ENCODE data around the gene ARHGAP1. TPM values are rescaled to one million over a fixed set of nuclear protein-coding genes. Genes with fewer than 3 reads are reported as not detected.

ARHGAP1 gene
- total and polyA plus RNA-seq, 9 of the 15 experiments (the other 6 are each of a cell fraction or from before 2014, with no cell fraction given), result 3.6 to 30.4 (median 8.2) TPM

- TF ChIP-seq ZNF592 (IDR thresholded peaks at IDR 0.05), result no peak
- TF ChIP-seq BRF2 (IDR thresholded peaks at IDR 0.05; ENCODE audit: borderline replicate concordance, insufficient read depth, insufficient read length), result no peak
- TF ChIP-seq HNRNPL (IDR thresholded peaks at IDR 0.05; ENCODE audit: low read depth, low read length), result no peak
These were observed 44.8 kb downstream of the ARHGAP1 start (continued) for GRCh38 chr11:46655631-46656030.

GRCh38 chr11:46649180-46649738 lies 51.2 kb downstream of the ARHGAP1 start:
- ChIA-PET POLR2A (interaction anchor here (0.8 to 1.0 kb wide), 2 partner anchors 9 to 24 kb away, joined by 3 to 4 read pairs; no protein-coding TSS in a partner anchor), CTCF (ENCODE audit: low intra/inter-chr PET ratio) (no interaction called here)
- in situ Hi-C loops (cut with MboI) (no loop called here), intact Hi-C loops (cut with micrococcal nuclease) (no loop called here)
- DNase-seq (ENCODE audit: extremely low read depth in 1 of 4, low spot score in 3 of 4) (no peak), ATAC-seq (no peak), FAIRE-seq (no peak)
- H3K27ac ChIP-seq (ENCODE audit: extremely low read depth, low read depth, low read length), result no peak overlapping the region
- H3K9me3 ChIP-seq (replicated peaks; ENCODE audit: control insufficient read depth, insufficient read depth, low read depth, low read length), result no peaks in the 10 kb centered on the region
- H3K9ac ChIP-seq (ENCODE audit: insufficient read depth in 1 of 2, low read depth in 2 of 2, low read length in 2 of 2), result no peak overlapping the region
- H2AFZ ChIP-seq (ENCODE audit: low read depth, low read length), result no peak overlapping the region
- WGBS (ENCODE audit: insufficient coverage, low coverage, missing lambda C conversion rate), result 83% methylated on average over 2 of the region's 2 CpGs
- no peak overlapping the region for H3K4me3 ChIP-seq
- no peaks in the 10 kb centered on the region for H3K79me2 ChIP-seq (ENCODE audit: control insufficient read depth, insufficient read depth, low read length)
- H3K4me1 ChIP-seq (replicated peaks in 1 of 2; ENCODE audit: control insufficient read depth in 2 of 2, insufficient read depth in 2 of 2, low read length in 2 of 2), result no peaks in the 10 kb centered on the region
- H3K27me3 ChIP-seq (ENCODE audit: control insufficient read depth in 2 of 2, insufficient read depth in 2 of 2, low read length in 2 of 2), result no peaks in the 10 kb centered on the region
- peaks cover 68% of the 10 kb centered on the region for H3K36me3 ChIP-seq (ENCODE audit: control insufficient read depth, insufficient read depth, low read length)
- H4K20me1 ChIP-seq (replicated peaks; ENCODE audit: control insufficient read depth, insufficient read depth, low read length), result no peaks in the 10 kb centered on the region
- H3K4me2 ChIP-seq (ENCODE audit: insufficient read depth, low read length), result no peak overlapping the region
- BruUV-seq (replicated peaks), result no TSS peak
- H3K9me1 ChIP-seq (ENCODE audit: control insufficient read depth, insufficient read depth, low read length), result no peaks in the 10 kb centered on the region
- TF ChIP-seq ZNF586 (CRISPR knock-in tag; conservative IDR thresholded peaks at IDR 0.05) (no peak), RFX5 (IDR thresholded peaks at IDR 0.05; ENCODE audit: low read depth, low read length) (no peak), ZNF318 (IDR thresholded peaks at IDR 0.05; ENCODE audit: borderline replicate concordance in 1 of 2, low read depth in 1 of 2) (no peak)
